HepG2 (cell line): ENCODE results near the gene ADPRH. TPM values are rescaled to one million over a fixed set of nuclear protein-coding genes. Genes with fewer than 3 reads are reported as not detected.

Source experiments
- ATAC-seq: fragments of 200-7000 bp; cut with Tn5 transposase; 3 replicates; pipeline ENCODE4 v1.9.1; 2020; ENCODE audit warnings: mild to moderate bottlenecking, moderate library complexity
- BruUV-seq: library from RNA; stranded (reverse); fragments of 400-500 nt; replicated peaks from 2 replicates; lab custom pipeline; 2021; lab: Mats Ljungman, UMichigan
- CTCF ChIA-PET: fragments of 300-600 bp; formaldehyde crosslinking; extraction: SDS; loops from one replicate; lab custom pipeline; 2021; ENCODE audit warnings: low total read pairs, inconsistent platforms, low intra/inter-chr PET ratio; lab: Yijun Ruan, JAX
- POLR2A ChIA-PET: fragments of 350-600 bp; sonication (Branson Sonifier 250); formaldehyde crosslinking; loops from one replicate; lab custom pipeline; 2020; ENCODE audit warnings: antibody characterized with exemption, inconsistent platforms; lab: Yijun Ruan, JAX
- DNase-seq: peaks from one replicate; pipeline ENCODE4 v3.0.0-alpha.2; 2015; ENCODE audit warnings: low spot score
- FAIRE-seq: peaks from 3 replicates; lab custom pipeline; 2011; peaks lifted over from hg19 to GRCh38; lab: Jason Lieb, UNC
- H2AFZ ChIP-seq: one replicate; pipeline ENCODE4 v1.6.1; 2011; ENCODE audit warnings: low read length, inconsistent platforms
- H3K27ac ChIP-seq: fragments of 300-600 bp; 3 replicates; pipeline ENCODE4 v1.8.0; 2011; ENCODE audit warnings: mixed run types, mild to moderate bottlenecking, mixed read lengths, low read length, inconsistent platforms; ENCODE audit not compliant: insufficient read depth; ENCODE audit errors: extremely low read length
- H3K27me3 ChIP-seq, 2 experiments: fragments of 200-600 bp in 1 of 2; 2 replicates in 1 of 2; 3 replicates in 1 of 2; pipeline versions ENCODE4 v1.6.0 to v1.8.0; 2011; ENCODE audit warnings: low read length in 2 of 2, mild to moderate bottlenecking in 2 of 2, moderate library complexity in 2 of 2, inconsistent platforms in 1 of 2; ENCODE audit not compliant: insufficient read depth in 2 of 2, control insufficient read depth in 1 of 2
- H3K36me3 ChIP-seq, 2 experiments: fragments of 200-600 bp in 1 of 2; replicated peaks in 1 of 2; 2 replicates in 1 of 2; 3 replicates in 1 of 2; pipeline versions ENCODE4 v1.5.1 to v1.8.0; 2011; ENCODE audit warnings: low read length in 2 of 2, inconsistent platforms in 1 of 2; ENCODE audit not compliant: insufficient read depth in 2 of 2, control insufficient read depth in 1 of 2
- H3K4me1 ChIP-seq: 2 replicates; pipeline ENCODE4 v1.5.1; 2012; ENCODE audit warnings: low read length, inconsistent platforms; ENCODE audit not compliant: insufficient read depth
- H3K4me2 ChIP-seq: 2 replicates; pipeline ENCODE4 v1.6.0; 2011; ENCODE audit warnings: low read depth, low read length, inconsistent platforms
- H3K4me3 ChIP-seq, 3 experiments: fragments of 200-600 bp in 1 of 3; sonication (generic), shearing (Covaris generic) in 1 of 3; replicated peaks in 1 of 3; 2 replicates each; pipeline ENCODE4 v1.5.1; 2011 to 2016; ENCODE audit warnings: low read length in 3 of 3, inconsistent platforms in 2 of 3, low read depth in 2 of 3, mild to moderate bottlenecking in 2 of 3, control low read depth in 1 of 3, mixed read lengths in 1 of 3; ENCODE audit not compliant: insufficient read depth in 1 of 3
- H3K79me2 ChIP-seq: one replicate; pipeline ENCODE4 v1.6.1; 2011; ENCODE audit warnings: low read length, inconsistent platforms; ENCODE audit not compliant: insufficient read depth
- H3K9ac ChIP-seq: 2 replicates; pipeline ENCODE4 v1.6.0; 2011; ENCODE audit warnings: mild to moderate bottlenecking, low read depth, low read length, inconsistent platforms; ENCODE audit not compliant: insufficient read depth
- H3K9me3 ChIP-seq: 2 replicates; pipeline ENCODE4 v1.5.1; 2012; ENCODE audit warnings: mild to moderate bottlenecking, low read length
- H4K20me1 ChIP-seq: 2 replicates; pipeline ENCODE4 v1.6.0; 2011; ENCODE audit warnings: inconsistent platforms, mild to moderate bottlenecking, low read length, moderate library complexity; ENCODE audit not compliant: insufficient read depth
- CCAR2 ChIP-seq: fragments of 200-400 bp; formaldehyde crosslinking; optimal IDR thresholded peaks from 2 replicates; pipeline ENCODE3; 2018; ENCODE audit warnings: low read depth, mild to moderate bottlenecking, low read length, moderate library complexity
- STAT5B ChIP-seq: sonication (generic); formaldehyde crosslinking; IDR thresholded peaks from 2 replicates; pipeline ENCODE4 v1.4.0; 2020; ENCODE audit warnings: missing genetic modification reagents
- YY1 ChIP-seq: IDR thresholded peaks from 2 replicates; pipeline ENCODE4 v1.6.1; 2011; ENCODE audit warnings: low read length, low read depth, moderate library complexity, mild to moderate bottlenecking; ENCODE audit not compliant: insufficient read depth, insufficient replicate concordance
- WGBS: methylation state at CpG from one replicate; pipeline ENCODE4 v1.1.6; 2017; ENCODE audit warnings: low lambda C conversion rate; 5-methylcytosine and 5-hydroxymethylcytosine counted together
- in situ Hi-C: cut with HindIII; loops from 2 replicates; pipeline ENCODE4 v1.10.0; 2017; ENCODE audit warnings: low pct_unique_long_range_greater_than_20kb; ENCODE audit not compliant: extremely low pct_ligation_motif_present
- intact Hi-C: fragments of 100-400 bp; cut with micrococcal nuclease; formaldehyde crosslinking; loops from one replicate; pipeline ENCODE4 v1.10.0; 2022; ENCODE audit not compliant: unreplicated experiment
- polyA plus RNA-seq, 8 experiments: library from polyadenylated mRNA; depleted of rRNA in 3 of 8; stranded (reverse) in 7 of 8; unstranded in 1 of 8; fragments of >200 nt; fragmentation: Illumina TruSeq in 4 of 8; extraction: Trizol in 4 of 8; gene quantifications; 2 replicates each; pipeline versions ENCODE4 v1.2.1 to v1.2.3, GENCODE V29; 2011 to 2016; ENCODE audit warnings: low read depth in 4 of 8, missing spikeins in 1 of 8, mixed read lengths in 1 of 8; ENCODE audit not compliant: insufficient read depth in 1 of 8
- total RNA-seq, 5 experiments: library from RNA; depleted of rRNA; stranded (reverse); fragments of >200 nt; fragmentation: Illumina TruSeq; extraction: Trizol; gene quantifications; 2 replicates each; pipeline ENCODE4 v1.2.3, GENCODE V29; 2016; ENCODE audit warnings: low read depth in 1 of 5
- TF ChIP-seq, protein P1 (sequence below): sonication (generic); formaldehyde crosslinking; IDR thresholded peaks from 2 replicates; pipeline ENCODE4 v1.9.0; 2021; ENCODE audit warnings: missing genetic modification reagents, borderline replicate concordance
- TF ChIP-seq, protein P2 (sequence below): sonication (generic); formaldehyde crosslinking; conservative IDR thresholded peaks from 2 replicates; pipeline ENCODE4 v1.4.0; 2020; ENCODE audit warnings: missing genetic modification reagents
- TF ChIP-seq, protein P3 (sequence below), 2 experiments: sonication (generic) in 1 of 2; formaldehyde crosslinking in 1 of 2; IDR thresholded peaks; 2 replicates each; pipeline versions ENCODE4 v1.4.0 to v1.6.1; 2016 to 2020; ENCODE audit warnings: borderline replicate concordance in 1 of 2, low read depth in 1 of 2, mild to moderate bottlenecking in 1 of 2, missing genetic modification reagents in 1 of 2

Gene ADPRH
- total and polyA plus RNA-seq, 2 of the 13 experiments (the other 11 are each of a cell fraction or from before 2014, with no cell fraction given), result 0.01 to 0.15 TPM

DNA sequence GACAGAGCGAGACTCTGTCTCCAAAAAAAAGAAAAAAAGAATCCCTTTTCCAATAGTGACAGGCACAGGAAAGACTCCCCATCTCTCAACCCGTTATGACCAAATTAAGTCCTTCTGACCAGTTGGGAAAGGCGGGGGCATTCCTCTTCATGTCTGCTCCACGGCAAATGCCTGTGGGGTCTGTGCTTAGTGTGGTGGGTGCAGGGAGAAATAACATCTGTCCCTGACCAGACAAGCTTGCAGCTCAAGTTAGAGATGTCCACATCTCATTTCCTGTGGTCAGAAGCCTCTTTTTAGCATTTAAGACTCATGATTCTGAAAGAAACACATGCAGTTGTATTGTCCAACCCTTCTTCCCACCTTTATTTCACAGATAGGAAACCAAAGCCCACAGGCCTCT is 34.6 kb downstream of the ADPRH start:
- CTCF ChIA-PET, result no interaction called here
- H3K4me3 ChIP-seq, result no peak overlapping the region
- intact Hi-C loops (no loop called here), in situ Hi-C loops (no loop called here)
- H3K9ac ChIP-seq, result no peak overlapping the region
- 57% methylated on average over 4 of the region's 4 CpGs for WGBS
- no peak for FAIRE-seq
- no peaks in the 10 kb centered on the region for H4K20me1 ChIP-seq
- H3K4me1 ChIP-seq, result no peaks in the 10 kb centered on the region
- H3K4me2 ChIP-seq, result no peak overlapping the region
- BruUV-seq, result no TSS peak
- DNase-seq, result no peak
- H3K9me3 ChIP-seq, result no peaks in the 10 kb centered on the region
- TF ChIP-seq CCAR2 (no peak), YY1 (no peak), STAT5B (no peak)
- TF ChIP-seq, protein P1, sequence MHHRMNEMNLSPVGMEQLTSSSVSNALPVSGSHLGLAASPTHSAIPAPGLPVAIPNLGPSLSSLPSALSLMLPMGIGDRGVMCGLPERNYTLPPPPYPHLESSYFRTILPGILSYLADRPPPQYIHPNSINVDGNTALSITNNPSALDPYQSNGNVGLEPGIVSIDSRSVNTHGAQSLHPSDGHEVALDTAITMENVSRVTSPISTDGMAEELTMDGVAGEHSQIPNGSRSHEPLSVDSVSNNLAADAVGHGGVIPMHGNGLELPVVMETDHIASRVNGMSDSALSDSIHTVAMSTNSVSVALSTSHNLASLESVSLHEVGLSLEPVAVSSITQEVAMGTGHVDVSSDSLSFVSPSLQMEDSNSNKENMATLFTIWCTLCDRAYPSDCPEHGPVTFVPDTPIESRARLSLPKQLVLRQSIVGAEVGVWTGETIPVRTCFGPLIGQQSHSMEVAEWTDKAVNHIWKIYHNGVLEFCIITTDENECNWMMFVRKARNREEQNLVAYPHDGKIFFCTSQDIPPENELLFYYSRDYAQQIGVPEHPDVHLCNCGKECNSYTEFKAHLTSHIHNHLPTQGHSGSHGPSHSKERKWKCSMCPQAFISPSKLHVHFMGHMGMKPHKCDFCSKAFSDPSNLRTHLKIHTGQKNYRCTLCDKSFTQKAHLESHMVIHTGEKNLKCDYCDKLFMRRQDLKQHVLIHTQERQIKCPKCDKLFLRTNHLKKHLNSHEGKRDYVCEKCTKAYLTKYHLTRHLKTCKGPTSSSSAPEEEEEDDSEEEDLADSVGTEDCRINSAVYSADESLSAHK (CRISPR knock-in tag), result no peak
- TF ChIP-seq, protein P2, sequence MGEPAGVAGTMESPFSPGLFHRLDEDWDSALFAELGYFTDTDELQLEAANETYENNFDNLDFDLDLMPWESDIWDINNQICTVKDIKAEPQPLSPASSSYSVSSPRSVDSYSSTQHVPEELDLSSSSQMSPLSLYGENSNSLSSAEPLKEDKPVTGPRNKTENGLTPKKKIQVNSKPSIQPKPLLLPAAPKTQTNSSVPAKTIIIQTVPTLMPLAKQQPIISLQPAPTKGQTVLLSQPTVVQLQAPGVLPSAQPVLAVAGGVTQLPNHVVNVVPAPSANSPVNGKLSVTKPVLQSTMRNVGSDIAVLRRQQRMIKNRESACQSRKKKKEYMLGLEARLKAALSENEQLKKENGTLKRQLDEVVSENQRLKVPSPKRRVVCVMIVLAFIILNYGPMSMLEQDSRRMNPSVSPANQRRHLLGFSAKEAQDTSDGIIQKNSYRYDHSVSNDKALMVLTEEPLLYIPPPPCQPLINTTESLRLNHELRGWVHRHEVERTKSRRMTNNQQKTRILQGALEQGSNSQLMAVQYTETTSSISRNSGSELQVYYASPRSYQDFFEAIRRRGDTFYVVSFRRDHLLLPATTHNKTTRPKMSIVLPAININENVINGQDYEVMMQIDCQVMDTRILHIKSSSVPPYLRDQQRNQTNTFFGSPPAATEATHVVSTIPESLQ (CRISPR knock-in tag), result no peak
- TF ChIP-seq, protein P3, sequence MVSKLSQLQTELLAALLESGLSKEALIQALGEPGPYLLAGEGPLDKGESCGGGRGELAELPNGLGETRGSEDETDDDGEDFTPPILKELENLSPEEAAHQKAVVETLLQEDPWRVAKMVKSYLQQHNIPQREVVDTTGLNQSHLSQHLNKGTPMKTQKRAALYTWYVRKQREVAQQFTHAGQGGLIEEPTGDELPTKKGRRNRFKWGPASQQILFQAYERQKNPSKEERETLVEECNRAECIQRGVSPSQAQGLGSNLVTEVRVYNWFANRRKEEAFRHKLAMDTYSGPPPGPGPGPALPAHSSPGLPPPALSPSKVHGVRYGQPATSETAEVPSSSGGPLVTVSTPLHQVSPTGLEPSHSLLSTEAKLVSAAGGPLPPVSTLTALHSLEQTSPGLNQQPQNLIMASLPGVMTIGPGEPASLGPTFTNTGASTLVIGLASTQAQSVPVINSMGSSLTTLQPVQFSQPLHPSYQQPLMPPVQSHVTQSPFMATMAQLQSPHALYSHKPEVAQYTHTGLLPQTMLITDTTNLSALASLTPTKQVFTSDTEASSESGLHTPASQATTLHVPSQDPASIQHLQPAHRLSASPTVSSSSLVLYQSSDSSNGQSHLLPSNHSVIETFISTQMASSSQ (IDR thresholded peaks at IDR 0.05; ENCODE audit: low read depth), result no peak
- TF ChIP-seq, protein P3 (CRISPR knock-in tag; IDR thresholded peaks at IDR 0.05; ENCODE audit: borderline replicate concordance), result no peak
- TF ChIP-seq, all 625 proteins: peak for 0
- Histone ChIP-seq H3K27ac (no peak overlapping the region), H3K27me3 (peaks cover 0 to 3% of the 10 kb centered on the region in 2 experiments; a peak in 1 of 5 replicates), H2AFZ (no peak overlapping the region), H3K36me3 (no peaks in the 10 kb centered on the region), H3K79me2 (no peaks in the 10 kb centered on the region)
- POLR2A ChIA-PET, result no interaction called here
- ATAC-seq, result no peak
